HepG2 (cell line): ENCODE data around the gene JPT1. TPM values are rescaled to one million over a fixed set of nuclear protein-coding genes. Genes with fewer than 3 reads are reported as not detected.

ENCODE experiments used
- ATF2 ChIP-seq: sonication (generic); formaldehyde crosslinking; IDR thresholded peaks from 2 replicates; pipeline ENCODE4 v1.4.0; 2020; ENCODE audit warnings: missing genetic modification reagents
- CHD2 ChIP-seq: IDR thresholded peaks from 2 replicates; pipeline ENCODE4 v1.6.1; 2011; ENCODE audit warnings: low read depth, low read length, improper control_type of control experiment
- FLYWCH1 ChIP-seq: sonication (generic); formaldehyde crosslinking; IDR thresholded peaks from 2 replicates; pipeline ENCODE4 v1.8.1; 2023; ENCODE audit warnings: mild to moderate bottlenecking, missing genetic modification reagents
- GLI4 ChIP-seq: sonication (generic); formaldehyde crosslinking; IDR thresholded peaks from 2 replicates; pipeline ENCODE4 v1.5.1; 2020; ENCODE audit warnings: missing genetic modification reagents, mild to moderate bottlenecking, moderate library complexity, borderline replicate concordance
- JUNB ChIP-seq: sonication (generic); formaldehyde crosslinking; IDR thresholded peaks from 2 replicates; pipeline ENCODE4 v1.8.0; 2022; ENCODE audit warnings: missing genetic modification reagents, mild to moderate bottlenecking, borderline replicate concordance
- NR1H2 ChIP-seq: sonication (generic); formaldehyde crosslinking; IDR thresholded peaks from 2 replicates; pipeline ENCODE4 v1.8.1; 2022; ENCODE audit warnings: low read depth, missing genetic modification reagents, borderline replicate concordance
- PRDM4 ChIP-seq: sonication (generic); formaldehyde crosslinking; IDR thresholded peaks from 2 replicates; pipeline ENCODE4 v1.9.0; 2021; ENCODE audit warnings: missing genetic modification reagents, borderline replicate concordance
- STAG1 ChIP-seq: sonication (generic); formaldehyde crosslinking; IDR thresholded peaks from 2 replicates; pipeline ENCODE4 v1.4.0; 2020; ENCODE audit warnings: missing genetic modification reagents
- ZBTB39 ChIP-seq: sonication (generic); formaldehyde crosslinking; IDR thresholded peaks from 2 replicates; pipeline ENCODE4 v1.5.0; 2020; ENCODE audit warnings: missing genetic modification reagents
- ZNF609 ChIP-seq: sonication (generic); formaldehyde crosslinking; IDR thresholded peaks from 2 replicates; pipeline ENCODE4 v1.4.0; 2020; ENCODE audit warnings: mild to moderate bottlenecking, missing genetic modification reagents, borderline replicate concordance
- ZNF891 ChIP-seq: sonication (generic); formaldehyde crosslinking; IDR thresholded peaks from 2 replicates; pipeline ENCODE4 v1.5.0; 2020; ENCODE audit warnings: mild to moderate bottlenecking, missing genetic modification reagents
- polyA plus RNA-seq, 8 experiments: library from polyadenylated mRNA; depleted of rRNA in 3 of 8; stranded (reverse) in 7 of 8; unstranded in 1 of 8; fragments of >200 nt; fragmentation: Illumina TruSeq in 4 of 8; extraction: Trizol in 4 of 8; gene quantifications; 2 replicates each; pipeline versions ENCODE4 v1.2.1 to v1.2.3, GENCODE V29; 2011 to 2016; ENCODE audit warnings: low read depth in 4 of 8, missing spikeins in 1 of 8, mixed read lengths in 1 of 8; ENCODE audit not compliant: insufficient read depth in 1 of 8
- total RNA-seq, 5 experiments: library from RNA; depleted of rRNA; stranded (reverse); fragments of >200 nt; fragmentation: Illumina TruSeq; extraction: Trizol; gene quantifications; 2 replicates each; pipeline ENCODE4 v1.2.3, GENCODE V29; 2016; ENCODE audit warnings: low read depth in 1 of 5

The JPT1 gene
- total and polyA plus RNA-seq, 2 of the 13 experiments (the other 11 are each of a cell fraction or from before 2014, with no cell fraction given), result 43.3 to 256 TPM

- TF ChIP-seq ZNF609 (CRISPR knock-in tag), result no peak
- TF ChIP-seq NR1H2 (CRISPR knock-in tag), result no peak
- no peak for TF ChIP-seq ZNF891 (CRISPR knock-in tag)
- TF ChIP-seq STAG1, result no peak
- TF ChIP-seq JUNB, result peak; percentile 49; the same call in 1 of the 2 replicates
- no peak for TF ChIP-seq ATF2 (CRISPR knock-in tag)
- 0 out of 2 replicates have a peak, but pooled peaks have one; percentile 7 for TF ChIP-seq FLYWCH1 (CRISPR knock-in tag)
- TF ChIP-seq ZBTB39, result no peak
- TF ChIP-seq CHD2, result no peak
- 0 out of 2 replicates have a peak, but pooled peaks have one; percentile 43 for TF ChIP-seq GLI4
- TF ChIP-seq PRDM4 (CRISPR knock-in tag), result no peak
Observed at GRCh38 chr17:75091855-75092327, 62.4 kb downstream of the JPT1 start (continued).
